Tibial artery (tissue), 4 donors: Measurements from ENCODE around the gene SYNGR4.

ENCODE experiments used
- DNase-seq, 2 donors: peaks; one replicate each; pipeline ENCODE4 v3.0.0-alpha.2; 2019
- H3K27ac ChIP-seq, 2 donors: fragments of 200-600 bp; sonication (generic) in 1 of 2; 1 replicate in 1 of 2; 2 replicates in 1 of 2; pipeline ENCODE4 v1.5.1; 2018 to 2019; ENCODE audit warnings: mild to moderate bottlenecking in 1 of 2
- H3K27me3 ChIP-seq, 2 donors: fragments of 200-600 bp; sonication (generic) in 1 of 2; one replicate each; pipeline versions ENCODE4 v1.5.1 to v1.6.0; 2016 to 2019
- H3K36me3 ChIP-seq, 3 donors: fragments of 200-600 bp; sonication (generic) in 2 of 3; one replicate each; pipeline ENCODE4 v1.5.1; 2016 to 2019; ENCODE audit warnings: mild to moderate bottlenecking in 2 of 3
- H3K4me1 ChIP-seq, 4 donors: fragments of 200-600 bp; sonication (generic) in 2 of 4; 1 replicate in 3 of 4; 2 replicates in 1 of 4; pipeline ENCODE4 v1.5.1; 2016 to 2019
- H3K4me3 ChIP-seq, 2 donors: fragments of 200-600 bp; sonication (generic) in 1 of 2; 1 replicate in 1 of 2; 2 replicates in 1 of 2; pipeline ENCODE4 v1.5.1; 2018 to 2019; ENCODE audit warnings: mild to moderate bottlenecking in 2 of 2
- H3K9me3 ChIP-seq, 3 donors: fragments of 200-600 bp; sonication (generic) in 1 of 3; one replicate each; pipeline ENCODE4 v1.5.1; 2016 to 2019
- intact Hi-C: fragments of 100-400 bp; cut with DNase I; formaldehyde crosslinking; loops from one replicate; pipeline ENCODE4 v1.15.0; 2023; ENCODE audit warnings: low total_unique reads
- TF ChIP-seq, protein P1 (sequence below), 2 experiments: fragments of 200-600 bp in 1 of 2; fragments of 450-650 bp in 1 of 2; IDR thresholded peaks; one replicate each; pipeline ENCODE4 v1.5.1; 2017 to 2019; ENCODE audit warnings: antibody characterized with exemption in 2 of 2, mild to moderate bottlenecking in 1 of 2, moderate library complexity in 1 of 2

The SYNGR4 gene

DNA sequence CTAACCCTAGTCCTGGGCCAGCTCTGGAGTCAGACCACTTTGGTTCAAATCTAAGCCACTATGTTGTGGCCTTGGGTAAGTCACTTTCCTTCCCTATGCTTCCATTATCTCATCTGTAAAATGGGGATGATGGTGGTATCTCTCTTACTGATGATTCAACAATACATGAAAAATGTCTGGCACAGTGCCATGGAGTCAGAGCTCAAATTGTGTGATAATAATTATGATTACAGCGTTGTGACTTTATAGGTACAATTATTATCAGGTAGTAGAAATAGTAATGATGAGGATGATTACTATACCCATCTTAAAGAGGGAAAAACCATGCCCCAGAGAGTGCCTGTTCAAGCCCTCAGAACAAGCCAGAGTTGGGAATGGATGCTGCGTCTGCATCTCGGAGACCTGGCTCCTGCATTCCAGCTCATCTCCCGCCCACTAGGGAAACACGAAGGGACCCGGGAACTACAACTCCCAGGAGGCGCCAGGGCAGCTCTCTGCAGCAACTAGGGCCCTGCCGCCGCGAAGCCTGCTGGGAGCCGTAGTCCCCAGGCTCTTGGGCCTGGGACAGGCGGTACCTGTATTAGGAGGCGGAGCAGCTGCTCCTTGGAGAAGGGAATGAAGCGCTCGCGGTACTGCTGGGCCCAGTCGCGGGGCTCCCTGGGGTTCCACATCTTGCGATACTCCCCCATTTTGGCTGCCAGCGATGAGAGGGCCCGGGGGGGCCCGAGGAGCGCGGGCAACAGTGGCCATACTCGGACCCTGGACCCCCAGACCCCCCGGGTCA lies 1.3 kb upstream of the SYNGR4 start:
- Histone ChIP-seq H3K4me3 (peak overlapping the region; percentile 63 to 73), H3K4me1 (peaks cover 0 to 11% (median 5%) of the 10 kb centered on the region in 4 donors), H3K9me3 (no peaks in the 10 kb centered on the region), H3K27me3 (no peaks in the 10 kb centered on the region), H3K36me3 (peaks cover 0 to 17% (median 4%) of the 10 kb centered on the region in 3 donors), H3K27ac (peak overlapping the region; percentile 84 to 96)
- TF ChIP-seq, protein P1, sequence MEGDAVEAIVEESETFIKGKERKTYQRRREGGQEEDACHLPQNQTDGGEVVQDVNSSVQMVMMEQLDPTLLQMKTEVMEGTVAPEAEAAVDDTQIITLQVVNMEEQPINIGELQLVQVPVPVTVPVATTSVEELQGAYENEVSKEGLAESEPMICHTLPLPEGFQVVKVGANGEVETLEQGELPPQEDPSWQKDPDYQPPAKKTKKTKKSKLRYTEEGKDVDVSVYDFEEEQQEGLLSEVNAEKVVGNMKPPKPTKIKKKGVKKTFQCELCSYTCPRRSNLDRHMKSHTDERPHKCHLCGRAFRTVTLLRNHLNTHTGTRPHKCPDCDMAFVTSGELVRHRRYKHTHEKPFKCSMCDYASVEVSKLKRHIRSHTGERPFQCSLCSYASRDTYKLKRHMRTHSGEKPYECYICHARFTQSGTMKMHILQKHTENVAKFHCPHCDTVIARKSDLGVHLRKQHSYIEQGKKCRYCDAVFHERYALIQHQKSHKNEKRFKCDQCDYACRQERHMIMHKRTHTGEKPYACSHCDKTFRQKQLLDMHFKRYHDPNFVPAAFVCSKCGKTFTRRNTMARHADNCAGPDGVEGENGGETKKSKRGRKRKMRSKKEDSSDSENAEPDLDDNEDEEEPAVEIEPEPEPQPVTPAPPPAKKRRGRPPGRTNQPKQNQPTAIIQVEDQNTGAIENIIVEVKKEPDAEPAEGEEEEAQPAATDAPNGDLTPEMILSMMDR (IDR thresholded peaks at IDR 0.05) = peak; percentile 6 to 18
- intact Hi-C loops = no loop called here
- peak; percentile 95 to 97 for DNase-seq

- peak in 1 of 2 donors; percentile 37 for DNase-seq
- peak overlapping the region; percentile 84 to 96 for H3K27ac ChIP-seq
Measured at GRCh38 chr19:48363500-48363809, 712 bp upstream of the SYNGR4 start.

GRCh38 chr19:48364598-48365348 lies 606 bp downstream of the SYNGR4 start:
- H3K4me3 ChIP-seq = peak overlapping the region; percentile 63 to 73
- H3K9me3 ChIP-seq = no peaks in the 10 kb centered on the region
- TF ChIP-seq, protein P1 (IDR thresholded peaks at IDR 0.05) = no peak
- H3K36me3 ChIP-seq = peaks cover 0 to 5% (median 3%) of the 10 kb centered on the region in 3 donors
- H3K27ac ChIP-seq = peak overlapping the region; percentile 28 to 30
- peaks cover 0 to 11% (median 5%) of the 10 kb centered on the region in 4 donors for H3K4me1 ChIP-seq
- no peaks in the 10 kb centered on the region for H3K27me3 ChIP-seq
- intact Hi-C loops = no loop called here
- DNase-seq = no peak

More at GRCh38 chr19:48363500-48363809, 712 bp upstream of the SYNGR4 start:
- H3K4me3 ChIP-seq = peak overlapping the region; percentile 63 to 73
- intact Hi-C loops = no loop called here
- H3K9me3 ChIP-seq = no peaks in the 10 kb centered on the region
- H3K27me3 ChIP-seq = no peaks in the 10 kb centered on the region
- peaks cover 0 to 15% (median 4%) of the 10 kb centered on the region in 3 donors for H3K36me3 ChIP-seq
- H3K4me1 ChIP-seq = peaks cover 0 to 11% (median 5%) of the 10 kb centered on the region in 4 donors
- TF ChIP-seq, protein P1 (IDR thresholded peaks at IDR 0.05) = no peak

- H3K27ac ChIP-seq = no peak overlapping the region
- no peaks in the 10 kb centered on the region for H3K9me3 ChIP-seq
- H3K4me3 ChIP-seq = no peak overlapping the region
- H3K27me3 ChIP-seq = no peaks in the 10 kb centered on the region
- no peak for DNase-seq
- intact Hi-C loops = no loop called here
- H3K36me3 ChIP-seq = no peaks in the 10 kb centered on the region
- H3K4me1 ChIP-seq = peaks cover 0 to 11% (median 5%) of the 10 kb centered on the region in 4 donors
- TF ChIP-seq, protein P1 (IDR thresholded peaks at IDR 0.05) = no peak
Measured at GRCh38 chr19:48365602-48366001, 1.4 kb downstream of the SYNGR4 start.

DNA sequence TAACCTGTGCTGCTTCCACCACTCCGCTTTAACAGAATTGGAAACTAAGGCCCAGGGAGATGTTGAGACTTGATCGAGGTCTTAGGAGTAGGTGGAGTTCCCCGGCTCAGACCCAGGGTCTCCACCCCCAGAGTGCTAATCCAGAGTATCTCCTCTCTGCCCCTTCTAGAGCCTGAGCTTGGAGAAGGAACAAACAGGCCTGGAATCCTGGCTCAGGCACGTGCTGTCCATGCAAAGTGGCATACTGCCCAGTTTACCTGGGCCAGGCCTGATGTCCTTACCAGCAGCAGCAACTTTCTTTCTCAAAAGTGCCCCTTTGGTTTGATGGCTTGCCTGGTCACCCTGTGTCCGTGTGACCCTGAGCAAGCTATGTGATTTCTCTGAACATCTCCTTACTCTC lies 3.7 kb downstream of the SYNGR4 start:
- TF ChIP-seq, protein P1 (IDR thresholded peaks at IDR 0.05) = no peak
- DNase-seq = no peak
- Histone ChIP-seq H3K27ac (no peak overlapping the region), H3K36me3 (no peaks in the 10 kb centered on the region), H3K4me3 (no peak overlapping the region), H3K9me3 (no peaks in the 10 kb centered on the region), H3K4me1 (peaks cover 0 to 11% (median 5%) of the 10 kb centered on the region in 4 donors), H3K27me3 (no peaks in the 10 kb centered on the region)
- intact Hi-C loops = no loop called here
